Inflammatory macrophage (primary cell): ENCODE measurements around the gene FUNDC2.

Experiments used
- DNase-seq, 2 donors: peaks; one replicate each; pipeline ENCODE4 v3.0.0-alpha.2; 2020 to 2022

FUNDC2 gene

DNA sequence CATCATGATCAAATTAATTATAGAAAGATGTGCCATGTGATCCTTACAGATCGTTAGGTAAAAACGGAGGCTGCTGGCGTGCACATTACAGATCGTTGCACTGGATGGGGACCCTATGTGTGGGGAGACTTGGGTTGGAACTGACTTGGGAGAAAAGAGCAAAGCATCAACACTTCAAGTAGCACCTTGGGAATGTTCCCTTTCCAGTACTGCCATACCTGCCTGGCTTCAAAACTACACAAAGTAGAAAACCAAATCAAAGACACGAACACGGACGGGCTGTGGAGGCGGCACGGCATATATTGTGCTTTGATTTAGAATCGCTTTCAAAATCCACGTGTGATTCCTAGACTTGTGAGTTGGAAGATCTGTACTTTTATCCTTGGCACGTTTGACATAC is 43.4 kb downstream of the FUNDC2 start:
- DNase-seq: no peak

DNA sequence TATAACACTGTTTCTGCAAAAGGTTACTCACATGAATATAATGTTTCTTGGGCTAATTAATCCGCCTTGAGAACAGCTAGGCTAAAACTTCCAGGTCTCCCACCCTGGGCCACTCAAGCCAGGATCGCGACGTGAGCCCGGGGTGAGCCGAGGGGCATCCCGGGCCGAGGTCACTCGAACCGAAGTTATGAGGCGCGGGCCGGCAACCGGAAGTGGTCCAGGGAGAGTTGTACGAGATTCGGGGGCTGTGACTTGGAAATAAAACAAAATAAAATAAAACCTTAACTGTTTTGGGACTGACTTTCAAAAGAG is 44.0 kb downstream of the FUNDC2 start:
- no peak for DNase-seq

DNA sequence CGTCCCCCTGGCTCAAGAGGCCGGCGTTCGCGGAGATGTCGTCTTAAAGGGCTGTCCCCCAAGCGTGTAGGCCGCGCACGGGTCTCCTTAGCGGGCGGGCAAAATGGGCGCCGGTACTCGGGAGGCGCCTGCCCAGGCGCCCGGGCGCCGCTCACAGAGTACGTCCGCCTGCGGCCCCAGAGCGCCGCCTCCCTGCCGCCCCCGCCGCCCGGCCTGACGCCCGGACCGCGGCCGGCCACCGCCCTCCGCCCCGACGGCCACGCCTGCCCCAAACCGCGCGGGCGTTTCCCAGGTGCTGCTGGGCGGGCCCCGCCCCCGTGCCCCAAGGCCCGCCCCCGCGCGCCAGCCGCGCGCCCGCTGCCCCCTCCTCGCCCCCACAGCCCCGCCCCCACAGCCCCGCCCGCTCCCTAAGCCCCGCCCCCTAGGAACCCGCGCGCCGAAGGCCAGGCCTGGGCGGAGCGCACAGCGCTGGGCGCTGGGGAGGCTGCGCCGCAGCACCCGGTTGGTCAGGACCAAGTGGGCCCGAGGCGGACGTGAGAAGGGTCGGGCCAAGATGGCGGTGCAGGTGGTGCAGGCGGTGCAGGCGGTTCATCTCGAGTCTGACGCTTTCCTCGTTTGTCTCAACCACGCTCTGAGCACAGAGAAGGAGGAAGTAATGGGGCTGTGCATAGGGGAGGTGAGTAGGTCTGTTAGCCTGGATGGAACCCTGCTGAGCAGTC is 44.5 kb downstream of the FUNDC2 start, which contains the start of the genes BRCC3, CMC4 and MTCP1:
BRCC3 (plus strand) TSS at position 534 of the 719 bp plus-strand sequence; CDS start at position 554, 20 bp downstream.
CMC4 (minus strand) TSS at position 162 of the 719 bp plus-strand sequence. CDS start 7,113 bp downstream, outside the sequence.
MTCP1 (minus strand) TSS at position 162 of the 719 bp plus-strand sequence. CDS start 5,126 bp downstream, outside the sequence.
- peak; percentile 73 to 86 for DNase-seq

DNA sequence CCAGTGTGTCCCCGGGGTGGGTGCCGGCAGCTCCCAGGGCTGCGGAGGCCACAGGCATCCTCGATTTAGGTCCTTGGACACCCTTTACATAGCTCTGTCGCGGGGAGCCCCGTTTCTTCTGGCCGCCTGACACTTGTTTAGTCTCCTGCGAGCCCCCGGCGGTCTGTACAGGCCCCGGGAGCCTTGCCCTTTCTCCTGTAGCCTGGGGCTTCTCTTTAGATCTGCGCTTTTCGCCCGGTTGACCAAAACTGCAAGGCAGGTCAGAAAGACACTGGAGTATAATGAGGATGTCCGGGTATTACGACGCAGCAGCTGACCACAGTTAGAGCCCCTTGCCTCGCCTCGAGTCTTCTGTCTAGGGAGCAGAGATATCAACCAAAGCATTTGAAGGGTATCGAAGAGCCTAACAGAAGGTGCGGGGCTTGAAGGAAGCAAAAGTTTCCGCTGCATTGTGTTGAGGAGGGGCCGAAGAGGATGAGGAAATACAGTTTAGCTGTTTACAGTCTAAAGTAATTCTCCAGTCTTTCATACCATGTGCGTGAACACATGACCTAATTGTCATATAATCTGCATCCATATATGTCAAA is 45.1 kb downstream of the FUNDC2 start:
- DNase-seq: peak; percentile 39 to 46

DNA sequence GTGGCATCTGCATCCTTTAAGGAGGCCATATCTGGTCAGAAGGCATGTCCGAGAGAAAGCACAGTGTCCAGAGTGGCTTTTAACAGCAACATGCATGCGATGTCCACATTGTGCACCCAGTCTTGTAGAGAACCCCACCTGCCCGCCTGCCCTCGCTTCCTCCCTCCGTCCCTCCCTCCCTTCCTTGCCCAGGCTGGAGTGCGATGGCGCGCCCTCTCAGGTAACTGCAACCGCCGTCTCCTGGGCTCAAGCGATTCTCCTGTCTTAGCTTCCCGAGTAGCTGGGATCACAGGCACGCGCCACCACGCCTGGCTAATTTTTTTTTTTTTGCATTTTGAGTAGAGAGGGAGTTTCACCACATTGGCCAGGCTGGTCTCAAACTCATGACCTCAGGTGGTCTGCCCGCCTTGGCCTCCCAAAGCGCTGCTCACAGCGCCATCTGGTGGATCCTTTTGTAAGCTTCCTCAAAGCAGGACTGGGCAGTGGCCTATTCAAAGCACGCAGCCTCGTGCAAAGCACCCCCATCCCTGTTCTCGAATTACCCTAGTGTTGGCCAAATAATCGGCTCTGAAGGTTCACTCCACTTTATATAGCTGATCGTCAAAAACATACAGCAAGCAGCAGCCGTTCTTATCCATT is 59.7 kb downstream of the FUNDC2 start:
- peak; percentile 11 to 23 for DNase-seq

DNA sequence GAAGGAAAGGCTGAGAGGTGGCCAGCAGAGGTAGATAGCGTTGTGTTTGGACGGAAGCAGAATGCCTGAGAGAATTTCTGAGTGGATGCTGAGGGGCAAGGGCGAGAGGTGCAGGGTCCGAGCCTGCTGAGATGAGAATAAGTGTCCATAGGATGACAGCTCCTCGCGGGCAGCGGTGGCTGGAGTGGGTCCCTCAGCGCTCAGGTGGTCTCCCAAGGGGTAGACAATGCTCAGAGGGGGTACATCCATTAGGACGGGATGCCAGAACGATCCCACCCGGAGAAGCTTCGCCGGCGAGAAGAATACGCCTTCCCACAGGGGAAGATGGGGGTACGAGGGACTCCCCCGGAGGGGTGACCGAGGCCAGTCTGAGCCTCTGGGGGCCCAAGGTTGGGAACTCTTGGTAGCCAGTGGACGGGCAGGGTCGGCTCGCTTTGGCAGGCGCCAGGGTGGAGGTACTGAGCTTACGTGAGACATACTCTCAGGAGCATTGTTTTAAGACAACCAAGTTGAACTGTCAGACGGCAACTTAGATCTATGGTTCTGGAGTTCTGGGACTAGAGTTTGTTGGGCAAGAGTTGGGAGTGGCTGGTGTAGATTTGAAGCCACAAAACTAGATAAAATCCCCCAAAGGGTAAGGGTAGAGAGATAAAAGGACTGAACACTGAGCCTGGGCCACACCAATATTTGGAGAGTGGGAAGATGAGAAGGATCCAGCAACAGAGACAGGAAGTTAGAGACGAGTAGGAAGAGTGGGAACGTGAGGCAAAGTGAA is 60.5 kb downstream of the FUNDC2 start:
- no peak for DNase-seq

DNA sequence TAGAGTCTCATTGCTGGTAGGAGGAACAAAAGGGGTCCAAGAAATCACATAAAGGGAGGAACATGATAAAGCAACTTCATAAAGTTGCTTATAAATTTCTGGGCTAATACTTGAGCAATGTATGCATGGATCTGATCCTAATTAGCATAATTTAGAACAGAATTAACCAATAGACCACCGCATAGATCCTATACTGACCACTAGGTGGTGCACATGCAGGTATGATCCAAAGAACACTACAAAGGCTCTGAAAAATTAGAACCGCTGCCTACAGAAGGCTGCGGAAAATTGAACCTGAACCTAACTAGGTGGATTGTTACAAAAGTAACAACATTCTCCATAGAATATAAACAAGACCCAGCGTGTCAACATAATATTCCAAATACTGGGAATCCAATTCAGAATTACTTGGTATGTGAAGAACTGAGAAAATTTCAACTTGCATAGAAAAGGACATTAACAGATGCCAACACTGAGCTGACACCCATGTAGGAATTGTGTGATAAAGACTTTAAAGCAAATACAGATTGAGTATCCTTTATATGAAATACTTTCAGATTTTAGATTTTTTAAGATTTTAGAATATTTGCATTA is 67.9 kb downstream of the FUNDC2 start:
- peak; percentile 13 to 18 for DNase-seq

DNA sequence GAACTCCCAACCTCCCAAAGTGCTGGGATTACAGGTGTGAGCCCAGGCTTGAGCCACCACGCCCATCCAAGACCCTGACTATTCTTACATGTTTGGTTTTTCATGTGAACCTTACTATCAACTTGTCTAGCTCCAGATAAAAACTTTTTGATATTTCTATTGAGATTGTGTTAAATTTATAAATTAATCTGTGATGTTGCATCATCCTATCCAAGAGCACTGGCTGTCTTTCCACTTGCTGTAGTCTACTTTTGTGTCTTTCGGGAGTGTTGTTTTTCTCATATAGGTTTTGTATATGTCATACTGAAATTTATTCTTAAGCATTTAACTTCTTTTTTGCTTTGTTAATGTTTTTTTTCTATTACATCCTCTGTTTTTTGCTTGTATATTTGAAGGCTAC is 79.3 kb downstream of the FUNDC2 start:
- no peak for DNase-seq

DNA sequence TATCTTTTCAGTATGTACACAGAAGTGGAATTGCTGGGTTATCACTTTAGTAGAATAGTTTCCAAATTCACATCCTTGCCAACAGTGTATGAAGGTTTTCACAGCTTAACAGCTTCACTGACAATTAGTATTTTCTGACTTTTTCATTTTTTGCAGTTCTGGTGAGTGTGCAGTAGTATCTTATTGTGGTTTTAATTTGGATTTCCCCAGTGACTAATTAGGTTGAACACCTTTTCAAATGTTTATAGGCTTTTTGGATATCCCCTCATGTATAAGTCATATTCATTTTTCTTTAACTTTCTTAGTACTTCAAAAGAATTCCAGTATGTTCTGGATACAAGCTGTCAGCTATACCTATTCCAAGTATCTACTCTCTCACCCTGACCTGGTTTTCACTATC is 81.8 kb downstream of the FUNDC2 start:
- DNase-seq: no peak
